ENCODE measurements around the gene PPP6R1. TPM values are rescaled to one million over a fixed set of nuclear protein-coding genes. Genes with fewer than 3 reads are reported as not detected.

Gene PPP6R1
- total and polyA plus RNA-seq, 2 of the 13 experiments (the other 11 are each of a cell fraction or from before 2014, with no cell fraction given), result 25.8 to 54.0 TPM

- TF ChIP-seq ATF6 (CRISPR knock-in tag; conservative IDR thresholded peaks at IDR 0.05) (peak; percentile 62; the same call in 1 of the 2 replicates), ZNF768 (CRISPR knock-in tag; IDR thresholded peaks at IDR 0.05) (peak; percentile 83), HBP1 (CRISPR knock-in tag; IDR thresholded peaks at IDR 0.05; ENCODE audit: low read depth) (peak; percentile 99), NFKBIZ (CRISPR knock-in tag; IDR thresholded peaks at IDR 0.05) (peak; percentile 82; the same call in 1 of the 2 replicates), CREBL2 (CRISPR knock-in tag; IDR thresholded peaks at IDR 0.05; ENCODE audit: borderline replicate concordance) (0 out of 2 replicates have a peak, but pooled peaks have one; percentile 74), ZNF263 (CRISPR knock-in tag; IDR thresholded peaks at IDR 0.05) (peak; percentile 83), POGK (CRISPR knock-in tag; conservative IDR thresholded peaks at IDR 0.05) (peak; percentile 74; the same call in 1 of the 2 replicates), CSRNP1 (CRISPR knock-in tag; IDR thresholded peaks at IDR 0.05) (peak; percentile 91), ZBTB7B (CRISPR knock-in tag; IDR thresholded peaks at IDR 0.05) (peak; percentile 69), ZNF747 (CRISPR knock-in tag; IDR thresholded peaks at IDR 0.05; ENCODE audit: borderline replicate concordance) (peak; percentile 60; the same call in 1 of the 2 replicates), ZNF703 (CRISPR knock-in tag; IDR thresholded peaks at IDR 0.05; ENCODE audit: borderline replicate concordance) (no peak; the same call in none of the 2 replicates), FOXA1 (IDR thresholded peaks at IDR 0.05) (no peak), FOXA1 (CRISPR knock-in tag; IDR thresholded peaks at IDR 0.05) (peak; percentile 79), WIZ (CRISPR knock-in tag; IDR thresholded peaks at IDR 0.05) (peak; percentile 85), ZNF501 (CRISPR knock-in tag; IDR thresholded peaks at IDR 0.05) (peak; percentile 96), ELF1 (CRISPR knock-in tag; IDR thresholded peaks at IDR 0.05) (peak; percentile 98), NCOA2 (CRISPR knock-in tag; IDR thresholded peaks at IDR 0.05) (peak; percentile 75), FOSL2 (CRISPR knock-in tag; IDR thresholded peaks at IDR 0.05) (peak; percentile 98), LCORL (IDR thresholded peaks at IDR 0.05) (no peak), LCORL (CRISPR knock-in tag; IDR thresholded peaks at IDR 0.05) (peak; percentile 48), ZNF275 (CRISPR knock-in tag; IDR thresholded peaks at IDR 0.05; ENCODE audit: borderline replicate concordance) (peak; percentile 69; the same call in 1 of the 2 replicates)
These were observed 42.2 kb downstream of the PPP6R1 start (continued) for GRCh38 chr19:55216461-55217198.
